Measurements from ENCODE around the gene ATF7IP. TPM values are rescaled to one million over a fixed set of nuclear protein-coding genes. Genes with fewer than 3 reads are reported as not detected.
A peak's percentile ranks its signal among the peaks of the same experiment; 100 is the strongest.

ATF7IP gene
- total RNA-seq, 2 experiments from 2014 or later: 55.6 to 66.0 TPM

DNA sequence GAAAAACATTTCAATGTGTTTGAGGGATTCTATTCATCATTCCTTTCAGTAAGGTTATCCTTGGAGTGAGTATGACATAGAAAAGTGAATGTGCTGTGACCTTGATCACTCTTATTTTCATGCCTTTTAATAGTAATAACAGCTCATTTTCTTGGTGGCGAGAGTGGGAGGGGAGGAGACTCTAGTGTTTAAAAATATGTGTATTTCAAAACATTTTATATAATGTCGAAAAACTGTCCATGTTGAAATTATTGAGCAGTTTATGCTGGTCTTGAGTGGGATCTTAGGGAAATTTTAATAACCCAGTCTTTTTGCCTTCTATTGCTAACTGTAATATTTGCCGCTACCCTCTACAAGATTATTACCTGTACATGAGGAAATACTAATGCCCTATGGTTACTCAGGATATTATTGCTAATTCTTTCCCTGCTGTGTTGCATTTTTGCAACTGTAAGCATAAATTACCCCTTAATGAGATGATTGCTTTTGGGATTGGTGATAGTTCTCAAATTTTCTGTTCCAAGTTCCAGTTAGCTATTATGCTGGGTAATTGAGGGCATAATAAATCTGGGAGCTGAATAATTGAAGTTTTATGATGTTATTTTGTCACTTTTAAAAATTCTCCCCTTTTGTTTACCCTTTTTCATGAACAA is 21.9 kb downstream of the ATF7IP start:
- peaks cover 47% of the 10 kb centered on the region for H3K36me3 ChIP-seq (ENCODE audit: insufficient read depth, low read length)
- peaks cover 9% of the 10 kb centered on the region for H3K9me3 ChIP-seq (ENCODE audit: low read length)
- H2AFZ ChIP-seq (ENCODE audit: low read length): peak overlapping the region; percentile 23; the same call in 1 of the 2 replicates
- intact Hi-C loops (cut with micrococcal nuclease; ENCODE audit: unreplicated experiment): loop anchor here (5.0 kb wide), 2 partner anchors 225 to 385 kb away; a partner anchor contains a TSS
- H4K20me1 ChIP-seq (ENCODE audit: insufficient read depth, low read length): no peaks in the 10 kb centered on the region
- no peaks in the 10 kb centered on the region for H3K9me2 ChIP-seq (ENCODE audit: insufficient read depth, low read length)
- CTCF ChIA-PET (ENCODE audit: unreplicated experiment): interaction anchor here (0.6 to 0.8 kb wide), 2 partner anchors 15 to 252 kb away, joined by 3 read pairs; no protein-coding TSS in a partner anchor
- peak overlapping the region; percentile 85 for H3K4me3 ChIP-seq (ENCODE audit: low read depth, low read length, poor library complexity, severe bottlenecking)
- H3K27ac ChIP-seq (ENCODE audit: low read depth, low read length, poor library complexity, severe bottlenecking): peak overlapping the region; percentile 86
- POLR2A ChIA-PET: interaction anchor here (0.6 to 7.4 kb wide), 20 partner anchors 7 to 1238 kb away, joined by 3 to 56 read pairs (median 4); partner anchors contain the start of gene ATF7IP
- peaks cover 70% of the 10 kb centered on the region for H3K79me2 ChIP-seq (ENCODE audit: insufficient read depth, low read depth, low read length)
- H3K4me1 ChIP-seq (ENCODE audit: insufficient read depth, low read length, poor library complexity, severe bottlenecking): peaks cover 62% of the 10 kb centered on the region
- peak overlapping the region; percentile 82 for H3K4me2 ChIP-seq (ENCODE audit: low read length)
- BruUV-seq (replicated peaks): no TSS peak
- no peak for TF ChIP-seq EZH2phosphoT487 (IDR thresholded peaks at IDR 0.05; ENCODE audit: borderline replicate concordance, low read depth, low read length)
- TF ChIP-seq, protein P1, sequence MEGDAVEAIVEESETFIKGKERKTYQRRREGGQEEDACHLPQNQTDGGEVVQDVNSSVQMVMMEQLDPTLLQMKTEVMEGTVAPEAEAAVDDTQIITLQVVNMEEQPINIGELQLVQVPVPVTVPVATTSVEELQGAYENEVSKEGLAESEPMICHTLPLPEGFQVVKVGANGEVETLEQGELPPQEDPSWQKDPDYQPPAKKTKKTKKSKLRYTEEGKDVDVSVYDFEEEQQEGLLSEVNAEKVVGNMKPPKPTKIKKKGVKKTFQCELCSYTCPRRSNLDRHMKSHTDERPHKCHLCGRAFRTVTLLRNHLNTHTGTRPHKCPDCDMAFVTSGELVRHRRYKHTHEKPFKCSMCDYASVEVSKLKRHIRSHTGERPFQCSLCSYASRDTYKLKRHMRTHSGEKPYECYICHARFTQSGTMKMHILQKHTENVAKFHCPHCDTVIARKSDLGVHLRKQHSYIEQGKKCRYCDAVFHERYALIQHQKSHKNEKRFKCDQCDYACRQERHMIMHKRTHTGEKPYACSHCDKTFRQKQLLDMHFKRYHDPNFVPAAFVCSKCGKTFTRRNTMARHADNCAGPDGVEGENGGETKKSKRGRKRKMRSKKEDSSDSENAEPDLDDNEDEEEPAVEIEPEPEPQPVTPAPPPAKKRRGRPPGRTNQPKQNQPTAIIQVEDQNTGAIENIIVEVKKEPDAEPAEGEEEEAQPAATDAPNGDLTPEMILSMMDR (conservative IDR thresholded peaks at IDR 0.05; ENCODE audit: low read length): no peak
- DNase-seq (ENCODE audit: low spot score): no peak

DNA sequence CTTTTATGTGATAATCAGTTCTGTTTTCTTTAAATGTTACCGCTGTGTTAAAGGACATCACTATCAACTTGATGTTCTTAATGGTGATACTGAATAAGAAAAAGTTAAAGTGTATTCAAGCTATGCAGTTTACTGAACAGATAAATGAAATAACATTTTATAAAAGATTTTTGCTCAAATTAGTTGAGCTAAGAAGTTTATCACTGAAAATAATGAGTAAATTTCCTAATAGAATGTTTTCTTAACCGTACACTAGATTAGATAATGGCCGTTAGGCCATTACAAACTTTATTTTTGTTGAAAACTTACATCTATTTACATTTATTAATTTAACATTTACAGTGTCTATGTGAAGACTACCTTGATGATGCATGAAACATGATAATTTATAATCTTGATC is 25.0 kb downstream of the ATF7IP start:
- no peak overlapping the region for H2AFZ ChIP-seq (ENCODE audit: low read length)
- peak overlapping the region; percentile 64 for H3K27ac ChIP-seq (ENCODE audit: low read depth, low read length, poor library complexity, severe bottlenecking)
- peaks cover 54% of the 10 kb centered on the region for H3K36me3 ChIP-seq (ENCODE audit: insufficient read depth, low read length)
- no TSS peak for BruUV-seq (replicated peaks)
- H3K9me3 ChIP-seq (ENCODE audit: low read length): no peaks in the 10 kb centered on the region; the same call in 1 of the 2 replicates
- CTCF ChIA-PET (ENCODE audit: unreplicated experiment): no interaction called here
- POLR2A ChIA-PET: no interaction called here
- peaks cover 99% of the 10 kb centered on the region for H3K79me2 ChIP-seq (ENCODE audit: insufficient read depth, low read depth, low read length)
- peak overlapping the region; percentile 38 for H3K4me3 ChIP-seq (ENCODE audit: low read depth, low read length, poor library complexity, severe bottlenecking)
- H3K4me1 ChIP-seq (ENCODE audit: insufficient read depth, low read length, poor library complexity, severe bottlenecking): peaks cover 78% of the 10 kb centered on the region
- TF ChIP-seq, protein P1 (conservative IDR thresholded peaks at IDR 0.05; ENCODE audit: low read length): no peak
- TF ChIP-seq EZH2phosphoT487 (IDR thresholded peaks at IDR 0.05; ENCODE audit: borderline replicate concordance, low read depth, low read length): no peak
- no peaks in the 10 kb centered on the region for H4K20me1 ChIP-seq (ENCODE audit: insufficient read depth, low read length)
- H3K4me2 ChIP-seq (ENCODE audit: low read length): peak overlapping the region; percentile 67
- no peak for DNase-seq (ENCODE audit: low spot score)
- H3K9me2 ChIP-seq (ENCODE audit: insufficient read depth, low read length): no peaks in the 10 kb centered on the region
- intact Hi-C loops (cut with micrococcal nuclease; ENCODE audit: unreplicated experiment): no loop called here
